ENCODE data around the gene ANXA8. TPM values are rescaled to one million over a fixed set of nuclear protein-coding genes. Genes with fewer than 3 reads are reported as not detected.
"Not testable (repeated sequence)": the region's sequence is repeated elsewhere in the genome, so short reads cannot be mapped to it uniquely, and the experiment has no call there.

Gene ANXA8
- total RNA-seq, 3 donors from 2014 or later = 0.19 TPM; not detected in 2

GRCh38 chr10:47458466-47459154 is 25.3 kb downstream of the ANXA8 start:
- no peak for TF ChIP-seq CTCF (IDR thresholded peaks at IDR 0.05)
- Histone ChIP-seq H3K4me3 (no peak overlapping the region), H3K4me1 (ENCODE audit: low read depth) (no peaks in the 10 kb centered on the region), H3K9me3 (no peaks in the 10 kb centered on the region), H3K36me3 (ENCODE audit: low read depth) (no peaks in the 10 kb centered on the region)
- DNase-seq (no peak), ATAC-seq (no peak)
- intact Hi-C loops (cut with DNase I, micrococcal nuclease) = no loop called here

- no peak for ATAC-seq
- DNase-seq = no peak
- H3K4me3 ChIP-seq = no peak overlapping the region
- H3K4me1 ChIP-seq (ENCODE audit: low read depth) = no peaks in the 10 kb centered on the region
- no peaks in the 10 kb centered on the region for H3K36me3 ChIP-seq (ENCODE audit: low read depth)
- no peaks in the 10 kb centered on the region for H3K9me3 ChIP-seq
- intact Hi-C loops (cut with DNase I, micrococcal nuclease) = no loop called here
- TF ChIP-seq CTCF (IDR thresholded peaks at IDR 0.05) = no peak
Observed at GRCh38 chr10:47457826-47458225, 26.1 kb downstream of the ANXA8 start.

GRCh38 chr10:47457528-47457820 is 26.4 kb downstream of the ANXA8 start:
- H3K36me3 ChIP-seq (ENCODE audit: low read depth) = no peaks in the 10 kb centered on the region
- no peak for DNase-seq
- no peak overlapping the region for H3K4me3 ChIP-seq
- no peak for ATAC-seq
- H3K4me1 ChIP-seq (ENCODE audit: low read depth) = no peaks in the 10 kb centered on the region
- intact Hi-C loops (cut with DNase I, micrococcal nuclease) = no loop called here
- H3K9me3 ChIP-seq = no peaks in the 10 kb centered on the region
- TF ChIP-seq CTCF (IDR thresholded peaks at IDR 0.05) = no peak

GRCh38 chr10:47456794-47457527 is 27.0 kb downstream of the ANXA8 start:
- no peak for ATAC-seq

GRCh38 chr10:47456079-47456785 is 27.7 kb downstream of the ANXA8 start:
- no peak overlapping the region for H3K4me3 ChIP-seq
- no peaks in the 10 kb centered on the region for H3K36me3 ChIP-seq (ENCODE audit: low read depth)
- intact Hi-C loops (cut with DNase I, micrococcal nuclease) = no loop called here
- no peaks in the 10 kb centered on the region for H3K9me3 ChIP-seq
- ATAC-seq (no peak), DNase-seq (no peak)
- TF ChIP-seq CTCF (IDR thresholded peaks at IDR 0.05) = no peak
- H3K4me1 ChIP-seq (ENCODE audit: low read depth) = no peaks in the 10 kb centered on the region

More at GRCh38 chr10:47456794-47457527, 27.0 kb downstream of the ANXA8 start:
- DNase-seq = no peak
- TF ChIP-seq CTCF (IDR thresholded peaks at IDR 0.05) = no peak
- H3K4me3 ChIP-seq = no peak overlapping the region
- H3K4me1 ChIP-seq (ENCODE audit: low read depth) = no peaks in the 10 kb centered on the region
- H3K9me3 ChIP-seq = no peaks in the 10 kb centered on the region
- no peaks in the 10 kb centered on the region for H3K36me3 ChIP-seq (ENCODE audit: low read depth)
- intact Hi-C loops (cut with DNase I, micrococcal nuclease) = no loop called here

- H3K4me3 ChIP-seq; ATAC-seq; DNase-seq; H3K36me3 ChIP-seq (ENCODE audit: low read depth); H3K9me3 ChIP-seq; intact Hi-C loops (cut with DNase I, micrococcal nuclease); H3K4me1 ChIP-seq (ENCODE audit: low read depth): not testable (repeated sequence)
Observed at GRCh38 chr10:47455350-47456078, 28.4 kb downstream of the ANXA8 start.
